Neutrophil (primary cell): ENCODE data around the gene ANXA5.

Experiments
- H3K27ac ChIP-seq: fragments of 200-600 bp; sonication (generic); 2 replicates; pipeline ENCODE4 v1.5.1; 2016; ENCODE audit warnings: mild to moderate bottlenecking, moderate library complexity
- H3K27me3 ChIP-seq: fragments of 200-600 bp; sonication (generic); 2 replicates; pipeline ENCODE4 v1.6.0; 2016; ENCODE audit warnings: mild to moderate bottlenecking
- H3K36me3 ChIP-seq: fragments of 200-600 bp; sonication (generic); 2 replicates; pipeline ENCODE4 v1.5.1; 2017
- H3K4me1 ChIP-seq, 2 experiments: fragments of 200-600 bp in 1 of 2; sonication (generic) in 1 of 2; 1 replicate in 1 of 2; 2 replicates in 1 of 2; pipeline versions ENCODE4 v1.5.1 to v1.6.1; 2013 to 2016; ENCODE audit warnings: low read depth in 1 of 2, low read length in 1 of 2, mild to moderate bottlenecking in 1 of 2, moderate library complexity in 1 of 2; ENCODE audit not compliant: control insufficient read depth in 1 of 2, insufficient read depth in 1 of 2
- H3K4me3 ChIP-seq, 2 experiments: fragments of 200-600 bp in 1 of 2; sonication (generic) in 1 of 2; 1 replicate in 1 of 2; 2 replicates in 1 of 2; pipeline ENCODE4 v1.5.1; 2013 to 2016; ENCODE audit warnings: low read depth in 1 of 2, low read length in 1 of 2, mild to moderate bottlenecking in 1 of 2, moderate library complexity in 1 of 2
- H3K9me3 ChIP-seq: fragments of 200-600 bp; sonication (generic); 2 replicates; pipeline ENCODE4 v1.5.1; 2016
- CTCF ChIP-seq: fragments of 200-600 bp; sonication (generic); IDR thresholded peaks from 2 replicates; pipeline ENCODE4 v1.5.1; 2016; ENCODE audit warnings: antibody characterized with exemption

The ANXA5 gene

GRCh38 chr4:121684561-121684960 is 12.2 kb downstream of the ANXA5 start:
- Histone ChIP-seq H3K4me3 (no peak overlapping the region), H3K27me3 (no peaks in the 10 kb centered on the region), H3K27ac (no peak overlapping the region), H3K4me1 (no peaks in the 10 kb centered on the region), H3K36me3 (peaks cover 55% of the 10 kb centered on the region), H3K9me3 (no peaks in the 10 kb centered on the region)
- no peak for TF ChIP-seq CTCF

GRCh38 chr4:121684016-121684415 is 12.8 kb downstream of the ANXA5 start:
- TF ChIP-seq CTCF: no peak
- Histone ChIP-seq H3K27me3 (no peaks in the 10 kb centered on the region), H3K4me1 (no peaks in the 10 kb centered on the region), H3K9me3 (no peaks in the 10 kb centered on the region), H3K4me3 (no peak overlapping the region), H3K27ac (no peak overlapping the region), H3K36me3 (peaks cover 61% of the 10 kb centered on the region)

GRCh38 chr4:121680571-121680970 is 16.2 kb downstream of the ANXA5 start:
- H3K4me1 ChIP-seq: no peaks in the 10 kb centered on the region
- H3K36me3 ChIP-seq: peaks cover 94% of the 10 kb centered on the region
- TF ChIP-seq CTCF: no peak
- H3K4me3 ChIP-seq: no peak overlapping the region
- no peaks in the 10 kb centered on the region for H3K27me3 ChIP-seq
- no peaks in the 10 kb centered on the region for H3K9me3 ChIP-seq
- no peak overlapping the region for H3K27ac ChIP-seq

- TF ChIP-seq CTCF: no peak
- no peaks in the 10 kb centered on the region for H3K27me3 ChIP-seq
- H3K9me3 ChIP-seq: no peaks in the 10 kb centered on the region
- no peak overlapping the region for H3K4me3 ChIP-seq
- peaks cover 94% of the 10 kb centered on the region for H3K36me3 ChIP-seq
- H3K27ac ChIP-seq: no peak overlapping the region
- no peaks in the 10 kb centered on the region for H3K4me1 ChIP-seq
These were observed 16.8 kb downstream of the ANXA5 start for GRCh38 chr4:121679951-121680350.

GRCh38 chr4:121679267-121679666 is 17.5 kb downstream of the ANXA5 start:
- Histone ChIP-seq H3K27ac (no peak overlapping the region), H3K9me3 (no peaks in the 10 kb centered on the region), H3K36me3 (peaks cover 96% of the 10 kb centered on the region), H3K27me3 (no peaks in the 10 kb centered on the region), H3K4me1 (no peaks in the 10 kb centered on the region), H3K4me3 (no peak overlapping the region)
- no peak for TF ChIP-seq CTCF

- TF ChIP-seq CTCF: no peak
- no peaks in the 10 kb centered on the region for H3K27me3 ChIP-seq
- H3K4me3 ChIP-seq: no peak overlapping the region
- no peaks in the 10 kb centered on the region for H3K4me1 ChIP-seq
- peaks cover 97% of the 10 kb centered on the region for H3K36me3 ChIP-seq
- H3K9me3 ChIP-seq: no peaks in the 10 kb centered on the region
- H3K27ac ChIP-seq: no peak overlapping the region
These were observed 19.3 kb downstream of the ANXA5 start for GRCh38 chr4:121677524-121677923.
